SK-N-MC (cell line): Measurements from ENCODE around the gene P3H3.

Experiments
- EZH2 ChIP-seq: fragments of 200-600 bp; sonication (generic); IDR thresholded peaks from one replicate; pipeline ENCODE4 v1.6.1; 2017; ENCODE audit warnings: antibody characterized with exemption
- POLR2AphosphoS5 ChIP-seq: IDR thresholded peaks from 2 replicates; pipeline ENCODE4 v1.6.1; 2012; ENCODE audit warnings: mild to moderate bottlenecking, low read depth, low read length, borderline replicate concordance

- TF ChIP-seq EZH2 = no peak
- TF ChIP-seq POLR2AphosphoS5 = no peak
Measured at GRCh38 chr12:6858799-6859198, 30.6 kb downstream of the P3H3 start.
